HepG2 (cell line): ENCODE results near the gene ERICH6. TPM values are rescaled to one million over a fixed set of nuclear protein-coding genes. Genes with fewer than 3 reads are reported as not detected.

Source experiments
- CCAR2 ChIP-seq: fragments of 200-400 bp; formaldehyde crosslinking; optimal IDR thresholded peaks from 2 replicates; pipeline ENCODE3; 2018; ENCODE audit warnings: low read depth, mild to moderate bottlenecking, low read length, moderate library complexity
- EP300 ChIP-seq, 3 experiments: sonication (generic) in 1 of 3; formaldehyde crosslinking in 1 of 3; IDR thresholded peaks; 2 replicates each; pipeline versions ENCODE4 v1.5.1 to v1.6.1; 2011 to 2020; ENCODE audit warnings: low read depth in 2 of 3, low read length in 2 of 3, borderline replicate concordance in 1 of 3, improper control_type of control experiment in 1 of 3, mild to moderate bottlenecking in 1 of 3, missing genetic modification reagents in 1 of 3, moderate library complexity in 1 of 3
- GATA4 ChIP-seq: sonication (generic); IDR thresholded peaks from 2 replicates; pipeline ENCODE4 v1.6.1; 2016; ENCODE audit warnings: antibody characterized with exemption, low read depth, borderline replicate concordance
- KAT7 ChIP-seq: IDR thresholded peaks from 2 replicates; pipeline ENCODE4 v1.6.1; 2018; ENCODE audit warnings: borderline replicate concordance, missing compliant biosample characterization
- MTF2 ChIP-seq: sonication (generic); formaldehyde crosslinking; IDR thresholded peaks from 2 replicates; pipeline ENCODE4 v1.5.0; 2020; ENCODE audit warnings: missing genetic modification reagents, borderline replicate concordance
- SMAD1 ChIP-seq: sonication (generic); formaldehyde crosslinking; IDR thresholded peaks from 2 replicates; pipeline ENCODE4 v1.4.0; 2020; ENCODE audit warnings: missing genetic modification reagents, low read depth, mild to moderate bottlenecking, borderline replicate concordance
- TOPORS ChIP-seq: sonication (generic); formaldehyde crosslinking; IDR thresholded peaks from 2 replicates; pipeline ENCODE4 v1.8.0; 2023; ENCODE audit warnings: mild to moderate bottlenecking, missing genetic modification reagents
- ZBTB8A ChIP-seq: sonication (generic); formaldehyde crosslinking; IDR thresholded peaks from 2 replicates; pipeline ENCODE4 v1.4.0; 2020; ENCODE audit warnings: mild to moderate bottlenecking, low read depth, missing genetic modification reagents, borderline replicate concordance
- ZFP90 ChIP-seq: sonication (generic); formaldehyde crosslinking; IDR thresholded peaks from 2 replicates; pipeline ENCODE4 v1.8.0; 2022; ENCODE audit warnings: missing genetic modification reagents, mild to moderate bottlenecking, inconsistent platforms, borderline replicate concordance
- ZIK1 ChIP-seq: sonication (generic); formaldehyde crosslinking; IDR thresholded peaks from 2 replicates; pipeline ENCODE4 v1.5.0; 2020; ENCODE audit warnings: mild to moderate bottlenecking, low read depth, missing genetic modification reagents, borderline replicate concordance
- ZNF274 ChIP-seq: sonication (generic); formaldehyde crosslinking; IDR thresholded peaks from 2 replicates; pipeline ENCODE4 v1.5.1; 2020; ENCODE audit warnings: mild to moderate bottlenecking, missing genetic modification reagents
- ZNF772 ChIP-seq: sonication (generic); formaldehyde crosslinking; IDR thresholded peaks from 2 replicates; pipeline ENCODE4 v1.5.0; 2020; ENCODE audit warnings: mild to moderate bottlenecking, missing genetic modification reagents
- ZNF776 ChIP-seq: sonication (generic); formaldehyde crosslinking; IDR thresholded peaks from 2 replicates; pipeline ENCODE4 v1.4.0; 2020; ENCODE audit warnings: mild to moderate bottlenecking, missing genetic modification reagents
- ZNF883 ChIP-seq: sonication (generic); formaldehyde crosslinking; IDR thresholded peaks from 2 replicates; pipeline ENCODE4 v1.5.1; 2020; ENCODE audit warnings: mild to moderate bottlenecking, missing genetic modification reagents; ENCODE audit errors: not compliant biosample characterization
- polyA plus RNA-seq, 8 experiments: library from polyadenylated mRNA; depleted of rRNA in 3 of 8; stranded (reverse) in 7 of 8; unstranded in 1 of 8; fragments of >200 nt; fragmentation: Illumina TruSeq in 4 of 8; extraction: Trizol in 4 of 8; gene quantifications; 2 replicates each; pipeline versions ENCODE4 v1.2.1 to v1.2.3, GENCODE V29; 2011 to 2016; ENCODE audit warnings: low read depth in 4 of 8, missing spikeins in 1 of 8, mixed read lengths in 1 of 8; ENCODE audit not compliant: insufficient read depth in 1 of 8
- total RNA-seq, 5 experiments: library from RNA; depleted of rRNA; stranded (reverse); fragments of >200 nt; fragmentation: Illumina TruSeq; extraction: Trizol; gene quantifications; 2 replicates each; pipeline ENCODE4 v1.2.3, GENCODE V29; 2016; ENCODE audit warnings: low read depth in 1 of 5
- TF ChIP-seq, protein P1 (sequence below): sonication (generic); formaldehyde crosslinking; IDR thresholded peaks from 2 replicates; pipeline ENCODE4 v1.8.0; 2022; ENCODE audit warnings: mild to moderate bottlenecking, missing genetic modification reagents, moderate library complexity
- TF ChIP-seq, protein P2 (sequence below): sonication (generic); formaldehyde crosslinking; IDR thresholded peaks from 2 replicates; pipeline ENCODE4 v1.8.1; 2023; ENCODE audit warnings: mild to moderate bottlenecking, missing genetic modification reagents
- TF ChIP-seq, protein P3 (sequence below): sonication (generic); formaldehyde crosslinking; conservative IDR thresholded peaks from 2 replicates; pipeline ENCODE4 v1.8.0; 2022; ENCODE audit warnings: low read depth, missing genetic modification reagents
- TF ChIP-seq, protein P4 (sequence below): sonication (generic); formaldehyde crosslinking; IDR thresholded peaks from 2 replicates; pipeline ENCODE4 v1.5.1; 2020; ENCODE audit warnings: mild to moderate bottlenecking, missing genetic modification reagents, borderline replicate concordance

Gene ERICH6
- total and polyA plus RNA-seq, 2 of the 13 experiments (the other 11 are each of a cell fraction or from before 2014, with no cell fraction given), result 0.03 TPM; not detected in 1

DNA sequence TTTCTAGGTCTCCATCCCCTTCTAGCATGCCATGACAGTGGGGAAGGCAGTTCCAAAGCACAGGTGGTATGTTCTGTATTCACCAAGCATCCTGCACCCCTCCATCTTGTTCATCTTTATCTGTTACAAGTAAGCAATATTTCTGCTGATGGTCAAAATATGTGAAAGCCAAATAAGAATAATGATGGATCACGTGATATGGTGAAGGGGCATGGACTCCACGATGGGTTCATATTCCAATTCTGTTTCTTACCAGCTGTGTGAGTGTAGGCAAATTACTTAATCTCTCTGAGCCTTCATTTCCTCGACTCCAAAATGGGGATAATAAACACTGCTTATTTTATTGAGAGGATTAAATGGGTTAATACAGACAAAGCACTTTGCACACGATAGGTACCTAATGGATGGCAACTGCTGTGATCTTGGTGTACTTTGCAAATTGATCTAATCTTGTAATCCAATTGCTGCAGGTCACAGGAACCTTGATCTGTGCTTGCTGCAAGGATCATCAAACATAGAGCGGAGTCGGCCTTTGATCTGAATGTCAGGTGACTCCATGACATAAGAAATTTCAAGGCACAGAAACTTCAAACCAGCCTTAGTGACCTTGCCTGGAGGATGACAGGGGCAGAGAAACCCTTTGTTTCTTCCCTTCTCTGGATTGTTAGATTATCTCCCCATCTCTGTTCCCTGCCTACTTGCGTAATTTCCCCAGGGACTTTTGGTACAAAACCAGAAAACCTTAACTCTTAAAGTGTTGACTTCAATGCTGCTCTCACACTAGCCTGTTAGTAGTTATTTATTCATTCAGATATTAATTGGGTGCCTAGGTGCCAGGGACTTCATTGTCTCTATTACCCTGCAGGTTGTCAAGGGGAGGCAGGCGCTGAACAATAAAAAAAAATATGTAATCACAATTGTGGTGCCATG is 33.4 kb upstream of the ERICH6 start (continued):
- TF ChIP-seq ZIK1 (CRISPR knock-in tag) (no peak), ZFP90 (no peak), KAT7 (CRISPR knock-in tag) (no peak), MTF2 (CRISPR knock-in tag) (no peak), ZNF274 (CRISPR knock-in tag) (no peak), ZNF772 (CRISPR knock-in tag) (no peak), SMAD1 (CRISPR knock-in tag) (no peak), EP300 (IDR thresholded peaks at IDR 0.05; ENCODE audit: low read depth in 2 of 2, low read length in 2 of 2) (peak; percentile 99), EP300 (CRISPR knock-in tag; IDR thresholded peaks at IDR 0.05; ENCODE audit: borderline replicate concordance) (peak; percentile 98), CCAR2 (peak; percentile 31), ZNF776 (CRISPR knock-in tag) (no peak), ZNF883 (CRISPR knock-in tag) (no peak), ZBTB8A (no peak), TOPORS (CRISPR knock-in tag) (no peak), GATA4 (peak; percentile 95)
- TF ChIP-seq, protein P1, sequence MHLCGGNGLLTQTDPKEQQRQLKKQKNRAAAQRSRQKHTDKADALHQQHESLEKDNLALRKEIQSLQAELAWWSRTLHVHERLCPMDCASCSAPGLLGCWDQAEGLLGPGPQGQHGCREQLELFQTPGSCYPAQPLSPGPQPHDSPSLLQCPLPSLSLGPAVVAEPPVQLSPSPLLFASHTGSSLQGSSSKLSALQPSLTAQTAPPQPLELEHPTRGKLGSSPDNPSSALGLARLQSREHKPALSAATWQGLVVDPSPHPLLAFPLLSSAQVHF (CRISPR knock-in tag), result no peak
- TF ChIP-seq, protein P2, sequence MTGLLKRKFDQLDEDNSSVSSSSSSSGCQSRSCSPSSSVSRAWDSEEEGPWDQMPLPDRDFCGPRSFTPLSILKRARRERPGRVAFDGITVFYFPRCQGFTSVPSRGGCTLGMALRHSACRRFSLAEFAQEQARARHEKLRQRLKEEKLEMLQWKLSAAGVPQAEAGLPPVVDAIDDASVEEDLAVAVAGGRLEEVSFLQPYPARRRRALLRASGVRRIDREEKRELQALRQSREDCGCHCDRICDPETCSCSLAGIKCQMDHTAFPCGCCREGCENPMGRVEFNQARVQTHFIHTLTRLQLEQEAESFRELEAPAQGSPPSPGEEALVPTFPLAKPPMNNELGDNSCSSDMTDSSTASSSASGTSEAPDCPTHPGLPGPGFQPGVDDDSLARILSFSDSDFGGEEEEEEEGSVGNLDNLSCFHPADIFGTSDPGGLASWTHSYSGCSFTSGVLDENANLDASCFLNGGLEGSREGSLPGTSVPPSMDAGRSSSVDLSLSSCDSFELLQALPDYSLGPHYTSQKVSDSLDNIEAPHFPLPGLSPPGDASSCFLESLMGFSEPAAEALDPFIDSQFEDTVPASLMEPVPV (CRISPR knock-in tag), result no peak; the same call in 1 of the 2 replicates
- TF ChIP-seq, protein P3, sequence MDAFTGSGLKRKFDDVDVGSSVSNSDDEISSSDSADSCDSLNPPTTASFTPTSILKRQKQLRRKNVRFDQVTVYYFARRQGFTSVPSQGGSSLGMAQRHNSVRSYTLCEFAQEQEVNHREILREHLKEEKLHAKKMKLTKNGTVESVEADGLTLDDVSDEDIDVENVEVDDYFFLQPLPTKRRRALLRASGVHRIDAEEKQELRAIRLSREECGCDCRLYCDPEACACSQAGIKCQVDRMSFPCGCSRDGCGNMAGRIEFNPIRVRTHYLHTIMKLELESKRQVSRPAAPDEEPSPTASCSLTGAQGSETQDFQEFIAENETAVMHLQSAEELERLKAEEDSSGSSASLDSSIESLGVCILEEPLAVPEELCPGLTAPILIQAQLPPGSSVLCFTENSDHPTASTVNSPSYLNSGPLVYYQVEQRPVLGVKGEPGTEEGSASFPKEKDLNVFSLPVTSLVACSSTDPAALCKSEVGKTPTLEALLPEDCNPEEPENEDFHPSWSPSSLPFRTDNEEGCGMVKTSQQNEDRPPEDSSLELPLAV (CRISPR knock-in tag), result no peak
- TF ChIP-seq, protein P4, sequence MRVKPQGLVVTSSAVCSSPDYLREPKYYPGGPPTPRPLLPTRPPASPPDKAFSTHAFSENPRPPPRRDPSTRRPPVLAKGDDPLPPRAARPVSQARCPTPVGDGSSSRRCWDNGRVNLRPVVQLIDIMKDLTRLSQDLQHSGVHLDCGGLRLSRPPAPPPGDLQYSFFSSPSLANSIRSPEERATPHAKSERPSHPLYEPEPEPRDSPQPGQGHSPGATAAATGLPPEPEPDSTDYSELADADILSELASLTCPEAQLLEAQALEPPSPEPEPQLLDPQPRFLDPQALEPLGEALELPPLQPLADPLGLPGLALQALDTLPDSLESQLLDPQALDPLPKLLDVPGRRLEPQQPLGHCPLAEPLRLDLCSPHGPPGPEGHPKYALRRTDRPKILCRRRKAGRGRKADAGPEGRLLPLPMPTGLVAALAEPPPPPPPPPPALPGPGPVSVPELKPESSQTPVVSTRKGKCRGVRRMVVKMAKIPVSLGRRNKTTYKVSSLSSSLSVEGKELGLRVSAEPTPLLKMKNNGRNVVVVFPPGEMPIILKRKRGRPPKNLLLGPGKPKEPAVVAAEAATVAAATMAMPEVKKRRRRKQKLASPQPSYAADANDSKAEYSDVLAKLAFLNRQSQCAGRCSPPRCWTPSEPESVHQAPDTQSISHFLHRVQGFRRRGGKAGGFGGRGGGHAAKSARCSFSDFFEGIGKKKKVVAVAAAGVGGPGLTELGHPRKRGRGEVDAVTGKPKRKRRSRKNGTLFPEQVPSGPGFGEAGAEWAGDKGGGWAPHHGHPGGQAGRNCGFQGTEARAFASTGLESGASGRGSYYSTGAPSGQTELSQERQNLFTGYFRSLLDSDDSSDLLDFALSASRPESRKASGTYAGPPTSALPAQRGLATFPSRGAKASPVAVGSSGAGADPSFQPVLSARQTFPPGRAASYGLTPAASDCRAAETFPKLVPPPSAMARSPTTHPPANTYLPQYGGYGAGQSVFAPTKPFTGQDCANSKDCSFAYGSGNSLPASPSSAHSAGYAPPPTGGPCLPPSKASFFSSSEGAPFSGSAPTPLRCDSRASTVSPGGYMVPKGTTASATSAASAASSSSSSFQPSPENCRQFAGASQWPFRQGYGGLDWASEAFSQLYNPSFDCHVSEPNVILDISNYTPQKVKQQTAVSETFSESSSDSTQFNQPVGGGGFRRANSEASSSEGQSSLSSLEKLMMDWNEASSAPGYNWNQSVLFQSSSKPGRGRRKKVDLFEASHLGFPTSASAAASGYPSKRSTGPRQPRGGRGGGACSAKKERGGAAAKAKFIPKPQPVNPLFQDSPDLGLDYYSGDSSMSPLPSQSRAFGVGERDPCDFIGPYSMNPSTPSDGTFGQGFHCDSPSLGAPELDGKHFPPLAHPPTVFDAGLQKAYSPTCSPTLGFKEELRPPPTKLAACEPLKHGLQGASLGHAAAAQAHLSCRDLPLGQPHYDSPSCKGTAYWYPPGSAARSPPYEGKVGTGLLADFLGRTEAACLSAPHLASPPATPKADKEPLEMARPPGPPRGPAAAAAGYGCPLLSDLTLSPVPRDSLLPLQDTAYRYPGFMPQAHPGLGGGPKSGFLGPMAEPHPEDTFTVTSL, result peak; percentile 89
